NB4 (cell line): ENCODE results near the gene SOWAHB.

Experiments used
- MAX ChIP-seq: IDR thresholded peaks from 2 replicates; pipeline ENCODE4 v1.6.1; 2011; ENCODE audit warnings: low read depth, low read length
- MYC ChIP-seq: IDR thresholded peaks from 2 replicates; pipeline ENCODE4 v1.6.1; 2011; ENCODE audit warnings: low read depth, low read length
- POLR2A ChIP-seq: IDR thresholded peaks from 2 replicates; pipeline ENCODE4 v1.6.1; 2011; ENCODE audit warnings: mild to moderate bottlenecking; ENCODE audit not compliant: insufficient read length; ENCODE audit errors: extremely low read depth
- TF ChIP-seq, protein P1 (sequence below): IDR thresholded peaks from one replicate; pipeline ENCODE4 v1.5.1; 2012; ENCODE audit warnings: low read depth, low read length

GRCh38 chr4:76947369-76947768 is 49.4 kb upstream of the SOWAHB start:
- TF ChIP-seq, protein P1, sequence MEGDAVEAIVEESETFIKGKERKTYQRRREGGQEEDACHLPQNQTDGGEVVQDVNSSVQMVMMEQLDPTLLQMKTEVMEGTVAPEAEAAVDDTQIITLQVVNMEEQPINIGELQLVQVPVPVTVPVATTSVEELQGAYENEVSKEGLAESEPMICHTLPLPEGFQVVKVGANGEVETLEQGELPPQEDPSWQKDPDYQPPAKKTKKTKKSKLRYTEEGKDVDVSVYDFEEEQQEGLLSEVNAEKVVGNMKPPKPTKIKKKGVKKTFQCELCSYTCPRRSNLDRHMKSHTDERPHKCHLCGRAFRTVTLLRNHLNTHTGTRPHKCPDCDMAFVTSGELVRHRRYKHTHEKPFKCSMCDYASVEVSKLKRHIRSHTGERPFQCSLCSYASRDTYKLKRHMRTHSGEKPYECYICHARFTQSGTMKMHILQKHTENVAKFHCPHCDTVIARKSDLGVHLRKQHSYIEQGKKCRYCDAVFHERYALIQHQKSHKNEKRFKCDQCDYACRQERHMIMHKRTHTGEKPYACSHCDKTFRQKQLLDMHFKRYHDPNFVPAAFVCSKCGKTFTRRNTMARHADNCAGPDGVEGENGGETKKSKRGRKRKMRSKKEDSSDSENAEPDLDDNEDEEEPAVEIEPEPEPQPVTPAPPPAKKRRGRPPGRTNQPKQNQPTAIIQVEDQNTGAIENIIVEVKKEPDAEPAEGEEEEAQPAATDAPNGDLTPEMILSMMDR, result no peak
- no peak for TF ChIP-seq MAX
- no peak for TF ChIP-seq MYC
- no peak for TF ChIP-seq POLR2A
